ENCODE data around the gene RCBTB1. TPM values are rescaled to one million over a fixed set of nuclear protein-coding genes. Genes with fewer than 3 reads are reported as not detected.

The RCBTB1 gene
- polyA plus RNA-seq, 1 donor from 2014 or later = 65.3 TPM

DNA sequence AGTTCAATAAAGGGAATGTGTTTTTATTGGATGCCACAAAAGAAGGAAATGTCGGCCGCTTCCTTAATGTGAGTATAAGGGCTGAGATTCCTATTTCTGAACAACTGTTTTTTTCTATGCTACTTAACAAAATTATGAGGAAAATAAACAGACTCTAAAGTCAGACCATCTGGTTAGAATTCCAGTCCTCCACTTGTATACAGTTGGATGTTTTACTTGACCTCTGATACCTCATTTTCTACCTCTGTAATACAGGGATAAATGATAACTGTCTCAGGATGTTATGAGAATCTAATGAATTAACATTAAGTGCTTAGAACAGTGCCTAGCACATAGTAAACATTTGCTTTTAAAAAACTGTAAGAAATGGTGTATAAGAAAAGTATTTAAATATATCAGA, 96.8 kb downstream of the RCBTB1 start:
- TF ChIP-seq POLR2AphosphoS5 (IDR thresholded peaks at IDR 0.05) (no peak), RAD21 (conservative IDR thresholded peaks at IDR 0.05) (no peak), EP300 (conservative IDR thresholded peaks at IDR 0.05; ENCODE audit: poor library complexity, severe bottlenecking) (no peak), TAF1 (IDR thresholded peaks at IDR 0.05; ENCODE audit: low read depth) (no peak), SMC3 (conservative IDR thresholded peaks at IDR 0.05; ENCODE audit: poor library complexity) (no peak), EZH2 (IDR thresholded peaks at IDR 0.05; ENCODE audit: borderline replicate concordance, insufficient read depth, low read length, poor library complexity, severe bottlenecking) (no peak), MXI1 (conservative IDR thresholded peaks at IDR 0.05; ENCODE audit: poor library complexity, severe bottlenecking) (no peak), REST (IDR thresholded peaks at IDR 0.05; ENCODE audit: borderline replicate concordance) (no peak), CTCF (IDR thresholded peaks at IDR 0.05; ENCODE audit: poor library complexity, severe bottlenecking) (no peak)
- H4K20me1 ChIP-seq (ENCODE audit: insufficient read depth) = no peaks in the 10 kb centered on the region
- no peaks in the 10 kb centered on the region for H3K27me3 ChIP-seq (ENCODE audit: insufficient read depth, low read depth, low read length)
- H3K4me3 ChIP-seq (ENCODE audit: low read length) = no peak overlapping the region
- no peaks in the 10 kb centered on the region for H3K9me2 ChIP-seq (ENCODE audit: insufficient read depth, low read length)
- H2AFZ ChIP-seq (ENCODE audit: low read depth, low read length) = no peak overlapping the region
- no peaks in the 10 kb centered on the region for H3K36me3 ChIP-seq (ENCODE audit: insufficient read depth, low read length)
- H3K9me3 ChIP-seq (ENCODE audit: low read length) = no peaks in the 10 kb centered on the region
- no peaks in the 10 kb centered on the region for H3K79me2 ChIP-seq (replicated peaks; ENCODE audit: insufficient read depth, low read length)
- no peak overlapping the region for H3K4me2 ChIP-seq (ENCODE audit: low read length)
- H3K27ac ChIP-seq (ENCODE audit: low read length) = no peak overlapping the region
- no peak overlapping the region for H3K9ac ChIP-seq (ENCODE audit: low read length)
- H3F3A ChIP-seq (ENCODE audit: insufficient read depth, low read length, poor library complexity, severe bottlenecking) = no peaks in the 10 kb centered on the region

Other genes with a start within 250 kb of the RCBTB1 start
- 40.3 and 41.4 TPM in 2 replicates for gene CAB39L, start 141.5 kb downstream of the RCBTB1 start, polyA plus RNA-seq
- gene SETDB2, start 141.3 kb downstream of the RCBTB1 start, polyA plus RNA-seq = 10.2 and 14.6 TPM in 2 replicates
- gene PHF11, start 89.6 kb downstream of the RCBTB1 start, polyA plus RNA-seq = 0.60 TPM in 1 of 2 replicates, not detected in the other
- not detected in 2 replicates for gene ARL11, start 42.9 kb upstream of the RCBTB1 start, polyA plus RNA-seq
- 38.2 and 41.2 TPM in 2 replicates for gene EBPL, start 105.9 kb upstream of the RCBTB1 start, polyA plus RNA-seq
- gene KPNA3, start 207.1 kb upstream of the RCBTB1 start, polyA plus RNA-seq = 40.5 and 41.7 TPM in 2 replicates

Data from neural cell (in vitro differentiated cells).